Fibroblast of lung (primary cell): ENCODE results near the gene ANGPTL5. TPM values are rescaled to one million over a fixed set of nuclear protein-coding genes. Genes with fewer than 3 reads are reported as not detected.

Experiments used
- DNase-seq, 2 donors: peaks; one replicate each; pipeline versions ENCODE4 v3.0.0 to v3.0.0-alpha.2; 2010; ENCODE audit warnings: low read depth in 2 of 2
- H2AFZ ChIP-seq: 2 replicates; pipeline ENCODE4 v1.5.1; 2012; ENCODE audit warnings: low read length, control low read depth, inconsistent platforms
- H3K27ac ChIP-seq: 2 replicates; pipeline ENCODE4 v1.5.1; 2011; ENCODE audit warnings: low read length, control low read depth; ENCODE audit not compliant: insufficient read depth
- H3K27me3 ChIP-seq: 2 replicates; pipeline ENCODE4 v1.5.1; 2011; ENCODE audit warnings: mild to moderate bottlenecking, low read length; ENCODE audit not compliant: control insufficient read depth, insufficient read depth
- H3K36me3 ChIP-seq: 2 replicates; pipeline ENCODE4 v1.5.1; 2011; ENCODE audit warnings: low read length; ENCODE audit not compliant: control insufficient read depth, insufficient read depth
- H3K4me1 ChIP-seq: 2 replicates; pipeline ENCODE4 v1.5.1; 2011; ENCODE audit warnings: low read length; ENCODE audit not compliant: control insufficient read depth, insufficient read depth; ENCODE audit errors: extremely low read depth
- H3K4me2 ChIP-seq: 2 replicates; pipeline ENCODE4 v1.5.1; 2011; ENCODE audit warnings: low read length, control low read depth; ENCODE audit not compliant: insufficient read depth; ENCODE audit errors: extremely low read depth
- H3K4me3 ChIP-seq, 4 experiments: fragments of 200-600 bp in 1 of 4; sonication (generic) in 1 of 4; replicated peaks in 1 of 4; 2 replicates each; pipeline ENCODE4 v1.5.1; 2011 to 2016; ENCODE audit warnings: low read length in 4 of 4, low read depth in 3 of 4, mild to moderate bottlenecking in 3 of 4, control low read depth in 2 of 4, inconsistent platforms in 1 of 4, mixed read lengths in 1 of 4; ENCODE audit not compliant: insufficient read depth in 1 of 4; ENCODE audit errors: control extremely low read depth in 1 of 4
- H3K79me2 ChIP-seq: 2 replicates; pipeline ENCODE4 v1.5.1; 2012; ENCODE audit warnings: mild to moderate bottlenecking, low read length, inconsistent platforms; ENCODE audit not compliant: control insufficient read depth, insufficient read depth
- H3K9ac ChIP-seq: 2 replicates; pipeline ENCODE4 v1.5.1; 2011; ENCODE audit warnings: mild to moderate bottlenecking, low read length, control low read depth; ENCODE audit not compliant: insufficient read depth
- H3K9me3 ChIP-seq: 2 replicates; pipeline ENCODE4 v1.5.1; 2012; ENCODE audit warnings: low read depth, low read length; ENCODE audit not compliant: control insufficient read depth, insufficient read depth
- H4K20me1 ChIP-seq: 2 replicates; pipeline ENCODE4 v1.5.1; 2011; ENCODE audit warnings: low read length; ENCODE audit not compliant: control insufficient read depth, insufficient read depth; ENCODE audit errors: extremely low read depth
- CTCF ChIP-seq, 2 donors: IDR thresholded peaks in 1 of 2; conservative IDR thresholded peaks in 1 of 2; 1 replicate in 1 of 2; 2 replicates in 1 of 2; pipeline ENCODE4 v1.5.1; 2011 to 2012; ENCODE audit warnings: low read length in 2 of 2, control low read depth in 1 of 2, inconsistent platforms in 1 of 2, low read depth in 1 of 2, mild to moderate bottlenecking in 1 of 2
- EZH2 ChIP-seq: IDR thresholded peaks from 2 replicates; pipeline ENCODE4 v1.5.1; 2012; ENCODE audit warnings: low read length, control low read depth, mild to moderate bottlenecking; ENCODE audit errors: missing control alignments
- polyA plus RNA-seq, 2 donors: library from polyadenylated mRNA; depleted of rRNA in 1 of 2; stranded (reverse) in 1 of 2; unstranded in 1 of 2; fragments of >200 nt; gene quantifications; 2 replicates each; pipeline ENCODE4 v1.2.1, GENCODE V29; 2011 to 2012; ENCODE audit warnings: missing spikeins in 1 of 2
- total RNA-seq: library from RNA; depleted of rRNA; stranded (reverse); fragments of >200 nt; gene quantifications from 2 replicates; pipeline ENCODE4 v1.2.1, GENCODE V29; 2014

Gene ANGPTL5
- total and polyA plus RNA-seq, 2 donors (not counting 1 experiment from before 2014, with no cell fraction given): 0.17 to 0.18 TPM

- H2AFZ ChIP-seq: no peak overlapping the region
- no peak overlapping the region for H3K27ac ChIP-seq
- no peaks in the 10 kb centered on the region for H3K36me3 ChIP-seq
- H3K4me1 ChIP-seq: no peaks in the 10 kb centered on the region
- DNase-seq: no peak
- no peak overlapping the region for H3K9ac ChIP-seq
- no peak for TF ChIP-seq EZH2
- no peak for TF ChIP-seq CTCF (conservative IDR thresholded peaks at IDR 0.05 in 1 of 2, IDR thresholded peaks at IDR 0.05 in 1 of 2; ENCODE audit: low read depth in 1 of 2, low read length in 2 of 2)
- no peak overlapping the region for H3K4me3 ChIP-seq
- H4K20me1 ChIP-seq: no peaks in the 10 kb centered on the region
- no peaks in the 10 kb centered on the region for H3K27me3 ChIP-seq
- H3K79me2 ChIP-seq: no peaks in the 10 kb centered on the region
- H3K9me3 ChIP-seq: no peaks in the 10 kb centered on the region
- H3K4me2 ChIP-seq: no peak overlapping the region
Observed at GRCh38 chr11:101955701-101956100, 39.4 kb upstream of the ANGPTL5 start.

GRCh38 chr11:101955278-101955677 lies 39.0 kb upstream of the ANGPTL5 start:
- Histone ChIP-seq H4K20me1 (no peaks in the 10 kb centered on the region), H3K4me1 (no peaks in the 10 kb centered on the region), H3K4me2 (no peak overlapping the region), H3K9me3 (no peaks in the 10 kb centered on the region), H3K79me2 (no peaks in the 10 kb centered on the region), H3K27me3 (no peaks in the 10 kb centered on the region), H3K27ac (no peak overlapping the region), H3K36me3 (no peaks in the 10 kb centered on the region), H2AFZ (no peak overlapping the region), H3K4me3 (no peak overlapping the region), H3K9ac (no peak overlapping the region)
- no peak for DNase-seq
- TF ChIP-seq EZH2: no peak
- TF ChIP-seq CTCF (conservative IDR thresholded peaks at IDR 0.05 in 1 of 2, IDR thresholded peaks at IDR 0.05 in 1 of 2; ENCODE audit: low read depth in 1 of 2, low read length in 2 of 2): no peak

- TF ChIP-seq EZH2 (no peak), CTCF (conservative IDR thresholded peaks at IDR 0.05 in 1 of 2, IDR thresholded peaks at IDR 0.05 in 1 of 2; ENCODE audit: low read depth in 1 of 2, low read length in 2 of 2) (no peak)
- H3K27ac ChIP-seq: no peak overlapping the region
Observed at GRCh38 chr11:101949680-101950220, 33.4 kb upstream of the ANGPTL5 start.

More at GRCh38 chr11:101949680-101950220, 33.4 kb upstream of the ANGPTL5 start:
- Histone ChIP-seq H3K79me2 (no peaks in the 10 kb centered on the region), H3K9ac (no peak overlapping the region), H2AFZ (no peak overlapping the region), H3K9me3 (no peaks in the 10 kb centered on the region), H3K36me3 (no peaks in the 10 kb centered on the region), H3K27me3 (no peaks in the 10 kb centered on the region), H3K4me2 (no peak overlapping the region), H3K4me3 (no peak overlapping the region), H4K20me1 (no peaks in the 10 kb centered on the region), H3K4me1 (no peaks in the 10 kb centered on the region)
- DNase-seq: no peak
